HFF-Myc (cell line): ENCODE results near the gene ABHD17C.

Source experiments
- DNase-seq: peaks from one replicate; pipeline ENCODE4 v3.0.0-alpha.2; 2011; ENCODE audit warnings: low read depth; ENCODE audit errors: extremely low read depth
- H3K4me3 ChIP-seq: replicated peaks from 2 replicates; pipeline ENCODE4 v1.5.1; 2011; ENCODE audit warnings: low read depth, mild to moderate bottlenecking, control low read depth, low read length
- TF ChIP-seq, protein P1 (sequence below): IDR thresholded peaks from 2 replicates; pipeline ENCODE4 v1.5.1; 2012; ENCODE audit warnings: mild to moderate bottlenecking, low read depth, low read length, control low read depth; ENCODE audit errors: missing control alignments

ABHD17C gene

DNA sequence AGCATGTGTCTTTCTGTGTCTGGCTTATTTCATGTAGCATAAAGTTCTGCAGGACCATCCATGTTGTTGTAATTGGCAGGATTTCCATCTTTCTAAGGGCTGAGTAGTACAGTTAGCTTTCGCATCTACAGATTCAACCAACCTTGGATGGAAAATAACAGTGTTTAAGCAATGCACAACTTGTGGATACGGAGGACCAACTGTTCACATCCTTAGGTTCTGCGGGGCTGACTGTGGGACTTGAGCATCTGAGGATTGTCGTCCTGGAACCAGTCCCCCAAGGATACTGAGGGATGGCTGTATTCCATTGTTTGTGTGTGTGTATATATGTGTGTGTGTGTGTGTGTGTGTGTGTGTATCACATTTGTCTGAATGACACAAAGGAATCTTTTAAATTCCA, 27.7 kb downstream of the ABHD17C start:
- no peak for DNase-seq
- H3K4me3 ChIP-seq = no peak overlapping the region
- TF ChIP-seq, protein P1, sequence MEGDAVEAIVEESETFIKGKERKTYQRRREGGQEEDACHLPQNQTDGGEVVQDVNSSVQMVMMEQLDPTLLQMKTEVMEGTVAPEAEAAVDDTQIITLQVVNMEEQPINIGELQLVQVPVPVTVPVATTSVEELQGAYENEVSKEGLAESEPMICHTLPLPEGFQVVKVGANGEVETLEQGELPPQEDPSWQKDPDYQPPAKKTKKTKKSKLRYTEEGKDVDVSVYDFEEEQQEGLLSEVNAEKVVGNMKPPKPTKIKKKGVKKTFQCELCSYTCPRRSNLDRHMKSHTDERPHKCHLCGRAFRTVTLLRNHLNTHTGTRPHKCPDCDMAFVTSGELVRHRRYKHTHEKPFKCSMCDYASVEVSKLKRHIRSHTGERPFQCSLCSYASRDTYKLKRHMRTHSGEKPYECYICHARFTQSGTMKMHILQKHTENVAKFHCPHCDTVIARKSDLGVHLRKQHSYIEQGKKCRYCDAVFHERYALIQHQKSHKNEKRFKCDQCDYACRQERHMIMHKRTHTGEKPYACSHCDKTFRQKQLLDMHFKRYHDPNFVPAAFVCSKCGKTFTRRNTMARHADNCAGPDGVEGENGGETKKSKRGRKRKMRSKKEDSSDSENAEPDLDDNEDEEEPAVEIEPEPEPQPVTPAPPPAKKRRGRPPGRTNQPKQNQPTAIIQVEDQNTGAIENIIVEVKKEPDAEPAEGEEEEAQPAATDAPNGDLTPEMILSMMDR = no peak

DNA sequence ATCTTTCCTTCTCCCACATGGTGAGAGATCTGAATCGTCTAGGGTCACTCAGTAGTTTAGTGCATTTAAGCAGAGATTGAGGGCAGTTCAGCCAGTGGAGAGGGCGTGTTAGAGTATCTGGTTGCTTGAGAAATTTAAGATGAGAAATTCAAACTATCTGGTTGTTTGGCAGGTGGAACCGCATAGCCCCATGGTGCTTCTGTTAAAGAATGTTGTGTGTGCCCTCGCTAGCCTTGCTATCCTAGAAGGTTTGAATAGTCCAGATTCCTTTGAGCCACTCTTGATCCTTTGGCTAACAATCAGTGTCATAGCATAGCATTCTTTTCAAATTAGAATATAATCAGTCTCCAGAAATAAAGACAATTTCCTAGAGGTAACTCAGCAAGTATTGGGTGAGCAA, 32.1 kb downstream of the ABHD17C start:
- TF ChIP-seq, protein P1 = no peak
- no peak for DNase-seq
- H3K4me3 ChIP-seq = no peak overlapping the region

DNA sequence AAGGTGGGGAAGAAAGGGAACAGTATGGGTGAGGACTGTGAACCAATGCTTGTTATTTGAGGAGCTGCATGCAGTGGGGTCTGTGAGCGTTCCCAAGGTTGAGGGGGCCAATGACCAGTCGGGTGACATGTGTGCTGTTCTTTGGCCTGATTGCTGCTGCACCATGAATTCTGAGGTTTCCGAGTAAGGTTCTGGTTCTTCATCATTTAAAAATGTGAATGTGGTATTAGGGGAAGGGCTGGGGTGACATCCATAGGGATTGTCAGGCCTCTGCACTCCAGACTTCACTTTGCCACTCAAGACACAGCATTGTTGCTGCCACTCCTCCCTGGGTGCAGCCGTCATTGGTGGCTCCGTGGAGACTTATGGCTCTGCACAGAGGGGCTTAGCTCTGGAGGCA, 32.5 kb downstream of the ABHD17C start:
- TF ChIP-seq, protein P1 = no peak
- DNase-seq = no peak
- no peak overlapping the region for H3K4me3 ChIP-seq

DNA sequence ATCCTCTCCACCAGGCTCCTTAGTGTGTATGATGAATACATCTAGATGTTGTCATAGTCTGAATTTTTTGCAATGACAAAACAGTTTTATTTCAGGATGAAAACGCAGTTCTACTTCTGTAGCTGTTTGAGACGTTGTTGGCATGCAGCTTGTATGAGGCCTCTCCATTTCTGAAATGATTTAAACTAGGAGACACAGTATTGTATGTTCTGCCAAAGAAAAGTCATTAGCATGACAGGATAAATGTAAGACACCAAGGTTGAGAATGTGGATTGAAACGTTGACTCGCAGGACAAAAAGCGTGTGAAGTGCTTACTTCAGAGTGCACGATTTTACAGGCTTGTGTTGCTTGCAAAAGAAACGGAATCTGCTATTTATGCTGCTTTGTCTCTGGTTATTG, 35.3 kb downstream of the ABHD17C start:
- H3K4me3 ChIP-seq = no peak overlapping the region
- TF ChIP-seq, protein P1 = no peak
- DNase-seq = no peak

DNA sequence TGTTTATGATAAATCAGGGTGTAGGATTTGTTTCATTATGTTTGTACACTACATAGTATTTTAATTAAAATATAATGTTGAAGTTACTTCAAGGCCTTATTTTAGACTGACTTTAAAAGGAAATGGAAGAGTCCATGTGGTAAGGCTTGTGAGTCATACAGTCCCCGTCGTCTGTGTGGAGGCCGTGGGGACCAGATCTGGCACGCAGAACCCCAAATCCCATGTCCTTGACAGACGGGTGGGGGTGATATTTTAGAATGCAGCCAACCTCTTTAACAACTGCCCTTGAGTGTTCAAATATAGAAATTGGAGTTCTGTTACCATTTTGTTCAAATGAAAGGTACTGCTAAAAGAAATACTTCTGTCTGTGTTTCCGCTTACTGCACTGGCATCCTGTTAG, 35.8 kb downstream of the ABHD17C start:
- TF ChIP-seq, protein P1 = no peak
- H3K4me3 ChIP-seq = no peak overlapping the region
- DNase-seq = no peak

DNA sequence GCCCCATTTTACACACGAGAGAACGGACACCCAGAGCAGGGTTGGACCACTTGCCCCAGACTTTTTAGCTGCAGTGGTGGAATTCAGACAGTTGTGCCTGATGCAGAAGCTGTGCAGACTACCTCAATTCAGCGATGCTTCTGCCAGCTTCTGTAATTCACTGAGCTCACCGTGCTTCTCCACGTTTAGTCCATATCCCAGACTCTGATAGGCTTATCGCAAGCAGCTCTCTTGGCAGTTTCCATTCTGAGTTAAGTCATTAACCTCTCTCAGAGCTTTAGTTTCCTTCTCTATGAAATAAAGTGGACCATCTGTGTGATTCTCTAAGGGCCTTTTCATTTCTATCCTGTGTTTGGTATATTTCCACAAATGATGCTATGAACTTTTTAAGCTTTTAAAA, 37.1 kb downstream of the ABHD17C start:
- DNase-seq = no peak
- no peak overlapping the region for H3K4me3 ChIP-seq
- TF ChIP-seq, protein P1 = no peak

DNA sequence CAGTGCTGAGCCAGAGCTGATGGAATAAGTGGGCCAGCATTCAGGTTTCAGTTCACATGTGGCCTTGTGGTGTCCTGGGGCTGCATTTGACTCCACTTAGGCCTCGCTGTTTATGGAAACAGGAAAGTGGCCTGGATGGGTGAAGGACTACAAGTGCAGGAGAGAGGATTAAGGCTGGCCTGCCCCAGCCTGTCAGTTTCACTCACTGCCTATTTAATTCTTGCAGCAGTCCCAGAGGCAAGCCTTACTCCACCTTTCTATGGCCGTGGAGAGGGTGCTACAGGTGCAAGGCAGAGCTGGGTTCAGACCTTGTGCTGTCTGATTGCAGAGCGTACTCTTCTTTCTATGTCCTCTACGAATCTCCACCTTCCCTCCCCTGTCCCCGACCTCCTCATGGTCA, 37.7 kb downstream of the ABHD17C start:
- TF ChIP-seq, protein P1 = no peak
- no peak overlapping the region for H3K4me3 ChIP-seq
- no peak for DNase-seq
